MM.1S (cell line): ENCODE data around the gene MMP1.

Experiments
- EZH2phosphoT487 ChIP-seq: fragments of 300-600 bp; sonication (generic); IDR thresholded peaks from 2 replicates; pipeline ENCODE4 v1.6.1; 2018; ENCODE audit warnings: antibody characterized with exemption, low read length
- TF ChIP-seq, protein P1 (sequence below): fragments of 300-600 bp; sonication (generic); IDR thresholded peaks from 2 replicates; pipeline ENCODE4 v1.5.1; 2016; ENCODE audit warnings: antibody characterized with exemption, low read length, mixed read lengths

DNA sequence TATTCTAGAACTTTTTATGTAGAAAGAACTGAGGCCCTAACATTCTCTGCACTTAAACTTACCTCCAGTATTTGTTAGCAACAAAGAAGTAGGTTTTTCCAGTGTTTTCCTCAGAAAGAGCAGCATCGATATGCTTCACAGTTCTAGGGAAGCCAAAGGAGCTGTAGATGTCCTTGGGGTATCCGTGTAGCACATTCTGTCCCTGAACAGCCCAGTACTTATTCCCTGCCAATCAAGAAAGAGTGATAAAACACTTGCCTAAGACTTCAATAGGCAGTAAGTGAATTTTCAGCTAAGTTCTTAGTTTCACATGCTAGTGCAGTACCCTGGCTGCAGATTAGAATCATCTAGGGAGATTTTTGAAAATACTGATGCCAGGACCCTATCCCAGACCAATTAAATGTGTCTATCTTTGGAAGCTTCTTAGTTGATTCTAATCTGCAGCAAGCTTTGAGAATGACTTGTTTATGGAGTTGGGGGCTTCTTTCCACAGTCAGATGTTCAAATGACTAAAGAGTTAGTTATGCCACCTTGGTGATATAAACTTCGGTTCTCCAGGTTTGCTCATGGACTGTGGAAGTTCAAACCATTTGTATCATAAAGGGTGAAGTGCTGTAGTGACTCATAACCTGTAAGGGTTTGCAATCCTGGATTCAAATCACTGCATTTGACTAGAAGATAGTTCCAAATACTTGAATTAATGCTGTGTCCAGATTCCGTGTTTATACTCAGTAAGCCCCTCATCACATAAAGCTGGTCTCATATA, 6.5 kb downstream of the MMP1 start:
- TF ChIP-seq, protein P1, sequence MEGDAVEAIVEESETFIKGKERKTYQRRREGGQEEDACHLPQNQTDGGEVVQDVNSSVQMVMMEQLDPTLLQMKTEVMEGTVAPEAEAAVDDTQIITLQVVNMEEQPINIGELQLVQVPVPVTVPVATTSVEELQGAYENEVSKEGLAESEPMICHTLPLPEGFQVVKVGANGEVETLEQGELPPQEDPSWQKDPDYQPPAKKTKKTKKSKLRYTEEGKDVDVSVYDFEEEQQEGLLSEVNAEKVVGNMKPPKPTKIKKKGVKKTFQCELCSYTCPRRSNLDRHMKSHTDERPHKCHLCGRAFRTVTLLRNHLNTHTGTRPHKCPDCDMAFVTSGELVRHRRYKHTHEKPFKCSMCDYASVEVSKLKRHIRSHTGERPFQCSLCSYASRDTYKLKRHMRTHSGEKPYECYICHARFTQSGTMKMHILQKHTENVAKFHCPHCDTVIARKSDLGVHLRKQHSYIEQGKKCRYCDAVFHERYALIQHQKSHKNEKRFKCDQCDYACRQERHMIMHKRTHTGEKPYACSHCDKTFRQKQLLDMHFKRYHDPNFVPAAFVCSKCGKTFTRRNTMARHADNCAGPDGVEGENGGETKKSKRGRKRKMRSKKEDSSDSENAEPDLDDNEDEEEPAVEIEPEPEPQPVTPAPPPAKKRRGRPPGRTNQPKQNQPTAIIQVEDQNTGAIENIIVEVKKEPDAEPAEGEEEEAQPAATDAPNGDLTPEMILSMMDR = no peak
- TF ChIP-seq EZH2phosphoT487 = no peak
